ENCODE results near the gene COTL1.

Gene COTL1

GRCh38 chr16:84552135-84552534 lies 65.7 kb downstream of the COTL1 start:
- no peak for DNase-seq (ENCODE audit: low read depth in 3 of 3)

- no peak for DNase-seq (ENCODE audit: low read depth in 3 of 3)
Observed at GRCh38 chr16:84550096-84550495, 67.8 kb downstream of the COTL1 start.

- peak in 2 of 3 experiments; percentile 18 to 62 for DNase-seq (ENCODE audit: low read depth in 3 of 3)
Observed at GRCh38 chr16:84548971-84549844, 68.7 kb downstream of the COTL1 start.

- peak in 1 of 3 experiments; percentile 27 for DNase-seq (ENCODE audit: low read depth in 3 of 3)
Observed at GRCh38 chr16:84548508-84548907, 69.4 kb downstream of the COTL1 start.

GRCh38 chr16:84547546-84548061 lies 70.3 kb downstream of the COTL1 start:
- peak in 1 of 3 experiments; percentile 52 for DNase-seq (ENCODE audit: low read depth in 3 of 3)

- DNase-seq (ENCODE audit: low read depth in 3 of 3) = no peak
Observed at GRCh38 chr16:84546669-84547545, 71.0 kb downstream of the COTL1 start.

- DNase-seq (ENCODE audit: low read depth in 3 of 3) = no peak
Observed at GRCh38 chr16:84545114-84545737, 72.7 kb downstream of the COTL1 start.

- peak in 1 of 3 experiments; percentile 50 for DNase-seq (ENCODE audit: low read depth in 3 of 3)
Observed at GRCh38 chr16:84544031-84544773, 73.7 kb downstream of the COTL1 start.

- DNase-seq (ENCODE audit: low read depth in 3 of 3) = no peak
Observed at GRCh38 chr16:84543253-84543652, 74.6 kb downstream of the COTL1 start.

GRCh38 chr16:84541999-84542817 lies 75.7 kb downstream of the COTL1 start:
- no peak for DNase-seq (ENCODE audit: low read depth in 3 of 3)

GRCh38 chr16:84540194-84540593 lies 77.7 kb downstream of the COTL1 start:
- no peak for DNase-seq (ENCODE audit: low read depth in 3 of 3)

- DNase-seq (ENCODE audit: low read depth in 3 of 3) = no peak
Observed at GRCh38 chr16:84538222-84538840, 79.5 kb downstream of the COTL1 start.

- no peak for DNase-seq (ENCODE audit: low read depth in 3 of 3)
Observed at GRCh38 chr16:84537491-84538151, 80.3 kb downstream of the COTL1 start.

GRCh38 chr16:84535851-84536250 lies 82.0 kb downstream of the COTL1 start:
- DNase-seq (ENCODE audit: low read depth in 3 of 3) = no peak

- DNase-seq (ENCODE audit: low read depth in 3 of 3) = no peak
Observed at GRCh38 chr16:84535408-84535807, 82.5 kb downstream of the COTL1 start.

GRCh38 chr16:84534815-84535214 lies 83.1 kb downstream of the COTL1 start:
- no peak for DNase-seq (ENCODE audit: low read depth in 3 of 3)

GRCh38 chr16:84532855-84533486 lies 84.9 kb downstream of the COTL1 start:
- no peak for DNase-seq (ENCODE audit: low read depth in 3 of 3)

GRCh38 chr16:84532291-84532724 lies 85.6 kb downstream of the COTL1 start:
- no peak for DNase-seq (ENCODE audit: low read depth in 3 of 3)

- DNase-seq (ENCODE audit: low read depth in 3 of 3) = no peak
Observed at GRCh38 chr16:84531671-84532111, 86.2 kb downstream of the COTL1 start.
